Body of pancreas (tissue), 4 donors: ENCODE data around the gene RASAL1. TPM values are rescaled to one million over a fixed set of nuclear protein-coding genes. Genes with fewer than 3 reads are reported as not detected.

Experiments used
- ATAC-seq: fragments of 150-250 bp; one replicate; pipeline ENCODE4 v1.9.1; 2016
- DNase-seq, 4 donors: peaks; one replicate each; pipeline ENCODE4 v3.0.0-alpha.2; 2019
- H3K27ac ChIP-seq, 4 donors: fragments of 200-600 bp; sonication (generic); 1 replicate in 3 of 4; 2 replicates in 1 of 4; pipeline versions ENCODE4 v1.5.1 to v1.6.1; 2016 to 2019; ENCODE audit warnings: mild to moderate bottlenecking in 1 of 4, mixed read lengths in 1 of 4, moderate library complexity in 1 of 4
- H3K27me3 ChIP-seq, 2 donors: fragments of 200-600 bp; sonication (generic); one replicate each; pipeline ENCODE4 v1.6.0; 2016; ENCODE audit warnings: mild to moderate bottlenecking in 1 of 2
- H3K36me3 ChIP-seq, 2 donors: fragments of 200-600 bp; sonication (generic); replicated peaks in 1 of 2; 2 replicates each; pipeline ENCODE4 v1.5.1; 2016; ENCODE audit warnings: low read depth in 2 of 2; ENCODE audit not compliant: insufficient read depth in 1 of 2
- H3K4me1 ChIP-seq: fragments of 200-600 bp; sonication (generic); one replicate; pipeline ENCODE4 v1.6.0; 2016
- H3K4me3 ChIP-seq, 2 donors: fragments of 200-600 bp; sonication (generic); 1 replicate in 1 of 2; 2 replicates in 1 of 2; pipeline ENCODE4 v1.5.1; 2016 to 2019
- H3K9me3 ChIP-seq, 3 donors: fragments of 200-600 bp; sonication (generic); 1 replicate in 2 of 3; 2 replicates in 1 of 3; pipeline ENCODE4 v1.5.1; 2016
- POLR2A ChIP-seq, 3 donors: fragments of 450-650 bp; IDR thresholded peaks; one replicate each; pipeline ENCODE4 v1.6.1; 2016; ENCODE audit warnings: antibody characterized with exemption in 3 of 3, mild to moderate bottlenecking in 2 of 3
- WGBS, 2 donors: methylation state at CpG; one replicate each; pipeline ENCODE4 v1.1.5; 2017; 5-methylcytosine and 5-hydroxymethylcytosine counted together
- intact Hi-C: fragments of 100-400 bp; cut with DNase I; formaldehyde crosslinking; loops from one replicate; pipeline ENCODE4 v1.15.1; 2023
- total RNA-seq, 2 donors: library from RNA; depleted of rRNA; stranded (reverse); fragments of >200 nt; gene quantifications; one replicate each; pipeline ENCODE4 v1.1.0, GENCODE V29; 2016
- TF ChIP-seq, protein P1 (sequence below), 7 experiments: fragments of 450-650 bp in 4 of 7; fragments of 200-600 bp in 3 of 7; sonication (generic) in 3 of 7; IDR thresholded peaks; one replicate each; pipeline ENCODE4 v1.5.1; 2016 to 2019; ENCODE audit warnings: antibody characterized with exemption in 7 of 7

The RASAL1 gene
- total RNA-seq, 2 donors from 2014 or later: 0.66 to 2.1 TPM

DNA sequence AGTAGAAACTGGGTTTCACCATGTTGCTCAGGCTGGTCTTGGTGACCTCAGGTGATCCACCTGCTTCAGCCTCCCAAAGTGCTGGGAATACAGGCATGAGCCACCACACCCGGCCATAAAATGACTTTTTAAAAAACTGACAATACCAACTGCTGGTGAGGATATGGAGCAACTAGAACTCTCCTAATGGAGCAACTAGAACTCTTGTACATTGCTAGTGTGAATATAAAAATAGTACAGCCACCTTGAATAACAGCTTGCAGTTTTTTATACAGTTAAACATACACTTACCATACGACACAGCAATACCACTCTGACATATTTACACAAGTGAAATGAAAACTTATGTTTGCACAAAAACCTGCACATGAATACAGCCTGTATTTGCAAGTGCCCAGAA is 11.4 kb upstream of the RASAL1 start:
- no peak for DNase-seq
- no peak for ATAC-seq
- no peak overlapping the region for H3K4me3 ChIP-seq
- H3K27me3 ChIP-seq: no peaks in the 10 kb centered on the region
- peaks cover 16% of the 10 kb centered on the region for H3K4me1 ChIP-seq
- H3K27ac ChIP-seq: no peak overlapping the region
- intact Hi-C loops: no loop called here
- TF ChIP-seq, protein P1, sequence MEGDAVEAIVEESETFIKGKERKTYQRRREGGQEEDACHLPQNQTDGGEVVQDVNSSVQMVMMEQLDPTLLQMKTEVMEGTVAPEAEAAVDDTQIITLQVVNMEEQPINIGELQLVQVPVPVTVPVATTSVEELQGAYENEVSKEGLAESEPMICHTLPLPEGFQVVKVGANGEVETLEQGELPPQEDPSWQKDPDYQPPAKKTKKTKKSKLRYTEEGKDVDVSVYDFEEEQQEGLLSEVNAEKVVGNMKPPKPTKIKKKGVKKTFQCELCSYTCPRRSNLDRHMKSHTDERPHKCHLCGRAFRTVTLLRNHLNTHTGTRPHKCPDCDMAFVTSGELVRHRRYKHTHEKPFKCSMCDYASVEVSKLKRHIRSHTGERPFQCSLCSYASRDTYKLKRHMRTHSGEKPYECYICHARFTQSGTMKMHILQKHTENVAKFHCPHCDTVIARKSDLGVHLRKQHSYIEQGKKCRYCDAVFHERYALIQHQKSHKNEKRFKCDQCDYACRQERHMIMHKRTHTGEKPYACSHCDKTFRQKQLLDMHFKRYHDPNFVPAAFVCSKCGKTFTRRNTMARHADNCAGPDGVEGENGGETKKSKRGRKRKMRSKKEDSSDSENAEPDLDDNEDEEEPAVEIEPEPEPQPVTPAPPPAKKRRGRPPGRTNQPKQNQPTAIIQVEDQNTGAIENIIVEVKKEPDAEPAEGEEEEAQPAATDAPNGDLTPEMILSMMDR (IDR thresholded peaks at IDR 0.05): no peak
- no peak for TF ChIP-seq POLR2A (IDR thresholded peaks at IDR 0.05)
- no peaks in the 10 kb centered on the region for H3K36me3 ChIP-seq
- no peaks in the 10 kb centered on the region for H3K9me3 ChIP-seq
- 60 to 71% methylated on average over 2 of the region's 2 CpGs for WGBS, 2 donors

GRCh38 chr12:113145720-113146551 is 10.4 kb upstream of the RASAL1 start:
- intact Hi-C loops: no loop called here
- Histone ChIP-seq H3K4me1 (peaks cover 22% of the 10 kb centered on the region), H3K36me3 (no peaks in the 10 kb centered on the region), H3K4me3 (no peak overlapping the region), H3K27me3 (no peaks in the 10 kb centered on the region), H3K27ac (no peak overlapping the region), H3K9me3 (no peaks in the 10 kb centered on the region)
- DNase-seq (no peak), ATAC-seq (no peak)
- WGBS, 2 donors: 65 to 70% methylated on average over 9 to 12 of the region's 12 CpGs
- TF ChIP-seq, protein P1 (IDR thresholded peaks at IDR 0.05): no peak
- no peak for TF ChIP-seq POLR2A (IDR thresholded peaks at IDR 0.05)

DNA sequence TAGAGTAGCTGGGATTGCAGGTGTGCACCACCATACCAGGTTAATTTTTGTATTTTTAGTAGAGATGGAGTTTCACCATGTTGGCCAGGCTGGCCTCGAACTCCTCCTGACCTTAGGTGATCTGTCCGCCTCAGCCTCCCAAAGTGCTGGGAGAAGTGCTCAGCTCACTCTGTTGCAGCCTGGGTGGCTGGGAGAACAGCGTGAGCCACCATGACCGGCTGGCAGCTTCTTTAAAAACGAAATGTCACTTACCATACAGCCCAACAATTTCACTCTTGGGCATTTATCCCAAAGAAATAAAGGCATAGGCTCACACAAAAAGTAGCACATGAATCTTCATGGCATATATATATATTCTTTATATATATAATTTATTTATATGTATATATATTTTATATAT is 9.2 kb upstream of the RASAL1 start:
- H3K36me3 ChIP-seq: no peaks in the 10 kb centered on the region
- ATAC-seq: no peak
- intact Hi-C loops: no loop called here
- no peak overlapping the region for H3K27ac ChIP-seq
- peaks cover 19% of the 10 kb centered on the region for H3K4me1 ChIP-seq
- no peaks in the 10 kb centered on the region for H3K9me3 ChIP-seq
- DNase-seq: no peak
- WGBS, 2 donors: 62 to 77% methylated on average over 3 to 5 of the region's 5 CpGs
- H3K27me3 ChIP-seq: no peaks in the 10 kb centered on the region
- TF ChIP-seq, protein P1 (IDR thresholded peaks at IDR 0.05): no peak
- no peak for TF ChIP-seq POLR2A (IDR thresholded peaks at IDR 0.05)
- H3K4me3 ChIP-seq: no peak overlapping the region

GRCh38 chr12:113143959-113144358 is 8.4 kb upstream of the RASAL1 start:
- H3K4me1 ChIP-seq: peaks cover 13% of the 10 kb centered on the region
- no peak overlapping the region for H3K4me3 ChIP-seq
- H3K9me3 ChIP-seq: no peaks in the 10 kb centered on the region
- TF ChIP-seq, protein P1 (IDR thresholded peaks at IDR 0.05): no peak
- no peak for TF ChIP-seq POLR2A (IDR thresholded peaks at IDR 0.05)
- H3K36me3 ChIP-seq: no peaks in the 10 kb centered on the region
- intact Hi-C loops: no loop called here
- WGBS, 2 donors: 77 to 84% methylated on average over 8 of the region's 8 CpGs
- DNase-seq (no peak), ATAC-seq (no peak)
- H3K27me3 ChIP-seq: no peaks in the 10 kb centered on the region
- no peak overlapping the region for H3K27ac ChIP-seq

DNA sequence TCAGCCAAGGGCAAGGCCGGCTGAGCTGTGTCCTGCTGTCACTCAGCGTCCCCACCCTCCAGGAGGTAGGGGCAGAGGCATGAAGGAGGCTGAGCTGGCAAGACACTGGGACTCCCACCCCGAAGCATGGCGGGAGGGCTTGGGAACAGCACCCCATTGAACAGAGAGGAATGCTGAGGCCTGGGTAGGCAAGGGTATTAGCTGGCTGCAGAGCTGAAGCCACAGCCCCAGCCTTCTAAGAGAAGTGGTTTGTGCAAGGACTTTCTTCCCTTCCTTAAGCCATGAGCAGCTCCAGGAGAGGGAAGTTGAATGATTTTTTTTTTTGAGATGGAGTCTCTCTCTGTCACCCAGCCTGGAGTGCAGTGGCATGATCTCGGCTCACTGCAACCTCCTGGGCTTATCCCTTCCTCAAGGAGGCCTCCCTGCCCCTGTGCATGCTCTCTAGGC is 7.3 kb upstream of the RASAL1 start:
- WGBS, 2 donors: 51 to 57% methylated on average over 5 of the region's 5 CpGs
- peak overlapping the region; percentile 25 to 80 (median 76) for H3K27ac ChIP-seq
- H3K4me3 ChIP-seq: no peak overlapping the region
- no peak for TF ChIP-seq POLR2A (IDR thresholded peaks at IDR 0.05)
- TF ChIP-seq, protein P1 (IDR thresholded peaks at IDR 0.05): no peak
- no peaks in the 10 kb centered on the region for H3K27me3 ChIP-seq
- peaks cover 13% of the 10 kb centered on the region for H3K4me1 ChIP-seq
- no peaks in the 10 kb centered on the region for H3K36me3 ChIP-seq
- H3K9me3 ChIP-seq: no peaks in the 10 kb centered on the region
- ATAC-seq (no peak), DNase-seq (no peak)
- intact Hi-C loops: no loop called here
